Middle frontal gyrus (tissue), 1 donor: ENCODE measurements around the gene RIN3.
"Not testable (repeated sequence)": the region's sequence is repeated elsewhere in the genome, so short reads cannot be mapped to it uniquely, and the experiment has no call there.

Experiments
- DNase-seq: peaks from one replicate; pipeline ENCODE4 v3.0.0-alpha.2; 2015; ENCODE audit warnings: low spot score; ENCODE audit errors: extremely low spot score

Gene RIN3

DNA sequence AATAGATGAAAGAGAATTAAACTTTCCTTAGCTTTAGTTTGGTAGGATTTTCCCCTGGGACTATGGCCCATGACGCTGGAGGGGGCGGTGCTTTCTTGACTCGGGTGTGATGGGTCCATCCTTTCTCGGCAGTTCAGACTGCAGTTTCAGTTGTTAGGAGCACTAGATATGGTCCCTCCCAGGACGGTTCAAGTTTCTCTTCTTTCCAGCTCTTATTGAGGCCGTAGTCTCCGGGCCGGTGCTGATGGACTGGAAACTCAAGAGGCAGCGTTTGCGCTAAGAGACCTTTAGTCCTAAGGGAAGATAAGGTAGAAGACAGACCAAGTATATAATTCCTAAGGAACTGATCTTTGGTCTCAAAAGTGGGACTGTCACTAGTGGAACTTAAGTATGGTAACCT is 111.2 kb downstream of the RIN3 start:
- DNase-seq, result no peak

DNA sequence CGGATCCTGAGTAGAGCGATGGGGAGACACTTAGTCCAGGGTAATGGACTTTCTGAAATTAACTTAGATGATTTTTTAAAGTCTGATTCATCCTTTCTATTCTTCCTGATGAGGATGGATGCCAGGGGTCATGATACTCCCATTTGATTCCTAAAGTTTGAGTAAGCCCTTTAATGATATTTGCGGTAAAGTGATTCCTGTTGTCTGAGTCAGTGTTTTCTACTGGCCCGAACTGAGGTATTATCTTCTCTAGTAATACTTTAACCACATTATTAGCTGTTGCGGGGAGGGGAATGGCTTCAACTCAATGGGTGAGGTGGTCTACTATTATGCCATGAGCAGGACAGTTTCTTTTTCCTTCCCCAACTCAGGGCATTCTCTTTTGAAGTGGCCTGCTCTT is 111.6 kb downstream of the RIN3 start:
- DNase-seq, result no peak

GRCh38 chr14:92626041-92626440 is 112.5 kb downstream of the RIN3 start:
- no peak for DNase-seq

DNA sequence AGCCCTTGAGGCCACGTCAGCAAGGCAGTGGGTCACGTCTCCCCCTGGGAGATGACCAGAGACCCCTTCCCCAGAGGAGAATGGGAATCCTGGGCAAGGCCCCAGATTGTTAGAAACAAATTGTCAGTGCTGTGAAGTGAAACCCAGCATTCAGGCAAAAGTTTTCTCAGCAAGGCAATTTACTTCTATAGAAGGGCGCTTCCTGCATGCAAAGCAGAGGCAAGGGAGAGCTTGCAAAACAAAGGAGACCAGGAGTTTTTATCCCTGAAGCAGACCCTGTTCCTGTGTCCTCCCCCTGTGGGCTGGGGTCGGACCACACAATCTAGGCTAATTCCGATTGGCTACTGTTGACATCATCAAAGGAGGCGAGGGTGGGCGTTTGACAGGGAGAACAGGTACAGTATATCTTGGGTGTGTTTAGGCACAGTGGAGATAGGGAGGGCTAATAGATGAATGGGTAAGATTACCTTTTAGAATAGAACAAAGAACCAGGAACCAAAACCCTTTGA is 114.2 kb downstream of the RIN3 start:
- no peak for DNase-seq

- no peak for DNase-seq
These were observed 115.1 kb downstream of the RIN3 start for GRCh38 chr14:92628636-92629035.

DNA sequence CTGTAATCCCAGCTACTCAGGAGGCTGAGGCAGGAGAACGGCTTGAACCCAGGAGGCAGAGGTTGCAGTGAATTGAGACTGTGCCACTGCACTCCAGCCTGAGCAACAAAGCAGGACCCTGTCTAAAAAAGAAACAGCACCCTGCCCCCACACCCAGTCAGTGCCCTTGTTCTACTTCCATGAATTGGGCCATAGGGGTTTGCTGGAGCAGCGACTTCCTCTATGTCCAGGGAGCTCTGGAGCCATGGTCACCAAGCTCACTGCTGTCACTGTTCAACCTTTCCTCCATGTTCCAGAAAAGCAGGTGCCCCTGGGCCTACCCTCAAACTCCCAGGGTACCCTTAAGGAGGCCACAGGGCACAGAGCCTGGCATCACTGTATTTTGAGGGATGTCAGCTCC is 116.8 kb downstream of the RIN3 start:
- no peak for DNase-seq

DNA sequence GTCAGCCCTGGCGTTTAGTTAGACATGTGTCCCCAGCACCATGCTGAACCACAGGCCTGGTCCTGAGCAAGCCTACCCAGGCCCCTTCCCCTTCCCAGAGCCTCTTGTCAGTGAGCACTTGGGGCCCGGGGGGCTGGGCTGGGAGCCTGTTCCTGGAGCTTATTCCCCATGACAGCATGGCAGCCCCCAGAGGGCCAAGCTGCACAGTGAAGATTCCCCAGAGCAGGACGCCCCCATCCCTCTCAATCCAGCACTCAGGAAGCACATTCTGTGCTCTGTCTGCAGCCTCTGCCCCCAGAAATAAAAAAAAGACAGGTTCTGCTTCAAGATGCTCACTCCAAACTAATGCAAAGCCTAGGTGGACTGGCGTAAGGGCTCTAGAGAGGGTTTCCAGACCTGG is 117.5 kb downstream of the RIN3 start:
- no peak for DNase-seq

GRCh38 chr14:92632546-92633273 is 119.1 kb downstream of the RIN3 start:
- no peak for DNase-seq

GRCh38 chr14:92633274-92633616 is 119.7 kb downstream of the RIN3 start:
- DNase-seq, result no peak

DNA sequence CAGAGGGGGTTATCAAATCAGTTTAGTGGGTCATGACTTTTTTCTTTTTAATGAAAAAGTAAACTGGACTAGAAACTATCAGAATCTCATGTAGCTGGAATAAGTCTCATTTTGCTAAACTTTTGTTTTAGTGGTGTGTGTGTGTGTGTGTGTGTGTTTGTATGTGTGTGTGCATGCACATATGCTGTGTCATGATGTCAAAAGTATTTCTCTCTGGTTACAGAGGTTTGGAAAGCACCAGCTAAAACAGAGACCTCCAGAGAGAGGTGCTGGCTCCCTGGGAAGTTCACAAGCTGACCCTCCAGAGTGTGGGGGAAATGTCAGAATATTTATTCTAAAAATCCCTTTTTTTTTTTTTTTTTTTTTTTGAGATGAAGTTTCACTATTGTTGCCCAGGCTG is 120.1 kb downstream of the RIN3 start:
- DNase-seq, result no peak

- DNase-seq, result no peak
These were observed 121.5 kb downstream of the RIN3 start for GRCh38 chr14:92635031-92635430.

DNA sequence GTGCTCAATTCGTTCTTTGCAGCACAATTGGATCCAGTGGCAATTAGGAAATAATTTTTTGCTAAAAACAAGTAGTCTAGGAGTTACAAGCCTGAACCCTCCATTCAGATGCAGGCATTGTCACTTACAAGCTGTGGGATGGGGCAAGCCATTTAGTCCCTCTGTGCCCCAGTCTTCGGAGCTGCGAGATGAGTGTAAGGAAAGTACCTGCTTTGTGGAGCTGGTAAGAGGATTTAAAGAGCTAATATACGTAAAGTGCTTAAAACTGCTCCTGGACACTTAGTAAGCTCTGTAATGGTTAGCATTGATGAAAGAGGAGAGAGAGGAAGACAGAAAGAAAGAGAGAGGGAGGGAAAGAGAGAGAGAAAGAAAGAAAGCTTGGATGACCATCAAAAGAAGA is 122.3 kb downstream of the RIN3 start:
- DNase-seq, result no peak

- DNase-seq, result no peak
These were observed 123.6 kb downstream of the RIN3 start for GRCh38 chr14:92637228-92637627.

DNA sequence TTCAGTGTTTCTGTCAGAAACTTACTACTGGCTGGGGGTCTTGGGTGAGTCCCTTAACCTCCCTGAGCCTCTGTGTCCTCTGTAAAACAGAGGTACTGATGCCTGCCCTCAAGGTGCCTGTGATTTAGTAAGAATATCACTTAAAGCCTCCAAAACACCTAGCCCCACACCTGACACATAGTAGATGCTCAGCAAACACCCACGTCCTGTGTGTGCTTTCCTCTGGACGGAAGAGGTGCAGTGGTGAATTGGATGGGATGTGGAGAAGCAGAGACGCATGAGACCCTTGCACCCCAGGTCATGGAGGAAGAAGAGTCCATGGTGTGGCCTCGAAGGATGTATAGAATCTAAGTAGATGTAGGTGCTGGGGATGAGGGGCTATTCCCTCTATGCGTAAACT is 124.3 kb downstream of the RIN3 start:
- no peak for DNase-seq

- DNase-seq, result no peak
These were observed 124.7 kb downstream of the RIN3 start for GRCh38 chr14:92638266-92638665.

- no peak for DNase-seq
These were observed 125.3 kb downstream of the RIN3 start for GRCh38 chr14:92638904-92639303.

DNA sequence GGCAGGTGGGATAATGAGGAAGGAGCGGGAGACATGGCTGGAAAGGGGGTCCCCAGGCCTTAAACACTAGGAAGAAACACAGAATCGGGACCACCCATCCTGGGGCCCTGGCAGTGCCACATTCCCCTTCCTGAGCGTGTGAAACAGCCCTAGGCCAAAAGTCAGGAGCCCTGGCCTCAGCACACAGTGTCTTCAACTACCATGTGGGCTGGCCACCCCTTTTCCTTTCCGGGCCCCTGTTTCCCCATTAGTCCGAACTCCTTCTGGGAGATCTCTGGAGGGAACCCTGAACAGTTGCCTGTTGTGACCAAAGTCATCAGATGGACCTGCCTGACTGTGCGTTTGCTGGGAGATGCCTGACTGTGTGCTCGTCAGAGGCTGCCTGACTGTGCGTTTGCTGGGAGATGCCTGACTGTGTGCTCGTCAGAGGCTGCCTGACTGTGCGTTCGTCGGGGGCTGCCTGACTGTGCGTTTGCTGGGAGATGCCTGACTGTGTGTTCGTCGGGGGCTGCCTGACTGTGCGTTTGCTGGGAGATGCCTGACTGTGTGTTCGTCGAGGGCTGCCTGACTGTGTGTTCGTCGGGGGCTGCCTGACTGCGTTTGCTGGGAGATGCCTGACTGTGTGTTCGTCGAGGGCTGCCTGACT is 126.0 kb downstream of the RIN3 start:
- not testable (repeated sequence) for DNase-seq

DNA sequence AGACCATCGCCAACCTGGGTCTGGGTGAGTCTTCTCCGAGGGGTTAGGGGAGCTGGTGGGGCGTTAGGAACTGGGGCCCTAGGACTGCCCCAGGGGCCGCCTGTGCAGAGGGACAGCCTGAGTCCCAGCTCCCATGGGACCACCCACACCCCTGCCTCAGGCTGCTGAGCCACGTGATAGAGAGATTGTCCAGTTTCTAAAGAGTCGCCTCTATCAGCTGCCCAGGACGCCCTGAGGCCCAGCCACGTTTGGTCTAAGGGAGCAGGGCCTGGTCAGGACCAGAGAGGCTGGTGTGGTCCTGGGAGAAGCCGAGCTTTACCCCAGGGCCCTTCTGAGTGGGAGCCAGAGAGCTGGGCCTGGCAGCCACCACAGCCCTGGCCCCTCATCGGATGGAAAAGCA is 127.7 kb downstream of the RIN3 start:
- DNase-seq, result no peak

GRCh38 chr14:92644171-92644969 is 130.8 kb downstream of the RIN3 start:
- DNase-seq, result no peak

GRCh38 chr14:92644970-92645515 is 131.5 kb downstream of the RIN3 start:
- DNase-seq, result no peak

- DNase-seq, result no peak
These were observed 132.4 kb downstream of the RIN3 start for GRCh38 chr14:92645841-92646478.
